K562 (cell line): ENCODE results near the gene PPP1R17. TPM values are rescaled to one million over a fixed set of nuclear protein-coding genes. Genes with fewer than 3 reads are reported as not detected.

Source experiments
- HDAC3 ChIP-seq: fragments of 450-650 bp; IDR thresholded peaks from 2 replicates; pipeline ENCODE4 v1.6.1; 2018; ENCODE audit warnings: borderline replicate concordance, mild to moderate bottlenecking, moderate library complexity; ENCODE audit not compliant: partially characterized antibody
- MAFF ChIP-seq: IDR thresholded peaks from 2 replicates; pipeline ENCODE4 v1.6.1; 2012; ENCODE audit warnings: low read length, improper control_type of control experiment
- MED1 ChIP-seq: sonication (generic); formaldehyde crosslinking; IDR thresholded peaks from 2 replicates; pipeline ENCODE4 v1.8.1; 2023; ENCODE audit warnings: missing genetic modification reagents, borderline replicate concordance
- RBM15 ChIP-seq: fragments of 200-400 bp; formaldehyde crosslinking; IDR thresholded peaks from 2 replicates; pipeline ENCODE4 v1.6.1; 2018; ENCODE audit warnings: mild to moderate bottlenecking, low read length, moderate library complexity; ENCODE audit not compliant: insufficient read depth
- ZNF124 ChIP-seq: sonication (generic); formaldehyde crosslinking; IDR thresholded peaks from 2 replicates; pipeline ENCODE4 v1.8.1; 2022; ENCODE audit warnings: missing genetic modification reagents
- ZNF311 ChIP-seq: fragments of 250-450 bp; sonication (Bioruptor Pico); IDR thresholded peaks from 2 replicates; pipeline ENCODE4 v1.4.0; 2020; ENCODE audit warnings: mild to moderate bottlenecking, moderate library complexity
- polyA plus RNA-seq, 8 experiments: library from polyadenylated mRNA; depleted of rRNA in 4 of 8; stranded (reverse) in 5 of 8; unstranded in 3 of 8; fragments of >200 nt; fragmentation: Nextera tagmentation in 2 of 8; fragmentation: Illumina TruSeq in 1 of 8; extraction: Ambion mirVana in 2 of 8; extraction: Trizol in 1 of 8; gene quantifications; 2 replicates each; pipeline versions ENCODE4 v1.2.1 to v1.2.3, GENCODE V29; 2011 to 2014; ENCODE audit warnings: inconsistent platforms in 1 of 8, missing spikeins in 1 of 8
- total RNA-seq, 7 experiments: library from RNA; depleted of rRNA in 6 of 7; stranded (reverse); fragments of >200 nt in 6 of 7; fragmentation: Illumina TruSeq in 2 of 7; extraction: Trizol in 2 of 7; gene quantifications; 2 replicates each; pipeline versions ENCODE4 v1.2.1 to v1.2.3, GENCODE V29; 2011 to 2021; ENCODE audit warnings: low replicate concordance in 1 of 7
- TF ChIP-seq, protein P1 (sequence below), 2 experiments: fragments of 450-650 bp; formaldehyde crosslinking in 1 of 2; IDR thresholded peaks; 2 replicates each; pipeline versions ENCODE4 v1.4.0 to v1.6.1; 2014 to 2020; ENCODE audit warnings: mild to moderate bottlenecking in 2 of 2, borderline replicate concordance in 1 of 2, low read depth in 1 of 2
- TF ChIP-seq, protein P2 (sequence below): fragments of 450-650 bp; IDR thresholded peaks from 2 replicates; pipeline ENCODE4 v1.6.1; 2016; ENCODE audit warnings: low read depth

The PPP1R17 gene
- total and polyA plus RNA-seq, 9 of the 15 experiments (the other 6 are each of a cell fraction or from before 2014, with no cell fraction given) = not detected

DNA sequence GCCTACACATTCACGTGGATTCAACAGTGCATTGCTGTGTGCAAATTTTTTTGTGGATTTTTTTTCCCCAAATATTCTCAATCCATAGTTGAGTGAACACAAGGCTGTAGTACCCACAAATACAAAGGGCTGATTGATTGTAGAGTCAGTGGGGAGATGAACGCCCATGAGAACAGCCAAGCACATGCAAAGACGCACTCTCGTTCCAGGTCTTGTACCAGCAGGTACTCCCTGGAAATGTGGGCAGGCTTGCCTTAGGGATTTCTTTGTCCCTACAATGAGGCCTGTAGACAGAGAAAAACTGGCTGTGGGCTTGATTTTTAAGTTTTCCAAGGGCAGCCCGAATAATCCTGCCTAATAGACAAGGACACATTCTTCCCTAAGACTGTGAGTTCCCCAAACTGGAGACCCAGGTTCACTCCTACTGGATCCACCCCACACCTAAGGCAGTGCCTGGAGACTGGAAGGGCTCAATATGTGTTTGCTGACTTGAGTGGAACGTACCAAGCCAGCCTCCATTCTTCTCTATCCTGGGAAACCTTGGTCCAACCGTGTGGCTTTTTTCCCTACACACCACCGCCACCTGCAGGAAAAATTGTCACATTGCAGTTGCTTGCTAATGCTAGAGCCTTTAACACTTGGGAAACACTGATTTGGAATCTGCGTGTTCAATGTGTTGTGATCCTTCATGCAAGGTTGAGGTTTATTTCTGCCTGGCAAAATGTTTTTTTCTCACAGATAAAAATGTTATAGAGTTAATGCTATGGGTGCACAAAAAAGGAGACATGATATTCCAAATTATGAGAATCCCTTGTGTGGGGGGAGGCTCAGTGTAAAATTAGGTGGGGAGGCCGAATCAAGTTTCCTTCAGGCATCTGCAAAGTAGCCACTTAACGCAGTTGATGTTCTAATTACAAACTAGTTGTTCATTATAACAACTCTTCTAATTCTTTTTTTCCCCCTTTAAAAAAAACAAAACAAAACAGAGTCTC lies 49.3 kb downstream of the PPP1R17 start (continued):
- TF ChIP-seq MAFF (no peak), ZNF124 (CRISPR knock-in tag) (no peak), RBM15 (no peak), ZNF311 (no peak), HDAC3 (no peak), MED1 (CRISPR knock-in tag) (no peak)
- TF ChIP-seq, protein P1, sequence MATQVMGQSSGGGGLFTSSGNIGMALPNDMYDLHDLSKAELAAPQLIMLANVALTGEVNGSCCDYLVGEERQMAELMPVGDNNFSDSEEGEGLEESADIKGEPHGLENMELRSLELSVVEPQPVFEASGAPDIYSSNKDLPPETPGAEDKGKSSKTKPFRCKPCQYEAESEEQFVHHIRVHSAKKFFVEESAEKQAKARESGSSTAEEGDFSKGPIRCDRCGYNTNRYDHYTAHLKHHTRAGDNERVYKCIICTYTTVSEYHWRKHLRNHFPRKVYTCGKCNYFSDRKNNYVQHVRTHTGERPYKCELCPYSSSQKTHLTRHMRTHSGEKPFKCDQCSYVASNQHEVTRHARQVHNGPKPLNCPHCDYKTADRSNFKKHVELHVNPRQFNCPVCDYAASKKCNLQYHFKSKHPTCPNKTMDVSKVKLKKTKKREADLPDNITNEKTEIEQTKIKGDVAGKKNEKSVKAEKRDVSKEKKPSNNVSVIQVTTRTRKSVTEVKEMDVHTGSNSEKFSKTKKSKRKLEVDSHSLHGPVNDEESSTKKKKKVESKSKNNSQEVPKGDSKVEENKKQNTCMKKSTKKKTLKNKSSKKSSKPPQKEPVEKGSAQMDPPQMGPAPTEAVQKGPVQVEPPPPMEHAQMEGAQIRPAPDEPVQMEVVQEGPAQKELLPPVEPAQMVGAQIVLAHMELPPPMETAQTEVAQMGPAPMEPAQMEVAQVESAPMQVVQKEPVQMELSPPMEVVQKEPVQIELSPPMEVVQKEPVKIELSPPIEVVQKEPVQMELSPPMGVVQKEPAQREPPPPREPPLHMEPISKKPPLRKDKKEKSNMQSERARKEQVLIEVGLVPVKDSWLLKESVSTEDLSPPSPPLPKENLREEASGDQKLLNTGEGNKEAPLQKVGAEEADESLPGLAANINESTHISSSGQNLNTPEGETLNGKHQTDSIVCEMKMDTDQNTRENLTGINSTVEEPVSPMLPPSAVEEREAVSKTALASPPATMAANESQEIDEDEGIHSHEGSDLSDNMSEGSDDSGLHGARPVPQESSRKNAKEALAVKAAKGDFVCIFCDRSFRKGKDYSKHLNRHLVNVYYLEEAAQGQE (IDR thresholded peaks at IDR 0.05; ENCODE audit: borderline replicate concordance) = peak; percentile 59; the same call in 1 of the 2 replicates
- TF ChIP-seq, protein P1 (CRISPR knock-in tag; IDR thresholded peaks at IDR 0.05; ENCODE audit: low read depth) = no peak
- TF ChIP-seq, protein P2, sequence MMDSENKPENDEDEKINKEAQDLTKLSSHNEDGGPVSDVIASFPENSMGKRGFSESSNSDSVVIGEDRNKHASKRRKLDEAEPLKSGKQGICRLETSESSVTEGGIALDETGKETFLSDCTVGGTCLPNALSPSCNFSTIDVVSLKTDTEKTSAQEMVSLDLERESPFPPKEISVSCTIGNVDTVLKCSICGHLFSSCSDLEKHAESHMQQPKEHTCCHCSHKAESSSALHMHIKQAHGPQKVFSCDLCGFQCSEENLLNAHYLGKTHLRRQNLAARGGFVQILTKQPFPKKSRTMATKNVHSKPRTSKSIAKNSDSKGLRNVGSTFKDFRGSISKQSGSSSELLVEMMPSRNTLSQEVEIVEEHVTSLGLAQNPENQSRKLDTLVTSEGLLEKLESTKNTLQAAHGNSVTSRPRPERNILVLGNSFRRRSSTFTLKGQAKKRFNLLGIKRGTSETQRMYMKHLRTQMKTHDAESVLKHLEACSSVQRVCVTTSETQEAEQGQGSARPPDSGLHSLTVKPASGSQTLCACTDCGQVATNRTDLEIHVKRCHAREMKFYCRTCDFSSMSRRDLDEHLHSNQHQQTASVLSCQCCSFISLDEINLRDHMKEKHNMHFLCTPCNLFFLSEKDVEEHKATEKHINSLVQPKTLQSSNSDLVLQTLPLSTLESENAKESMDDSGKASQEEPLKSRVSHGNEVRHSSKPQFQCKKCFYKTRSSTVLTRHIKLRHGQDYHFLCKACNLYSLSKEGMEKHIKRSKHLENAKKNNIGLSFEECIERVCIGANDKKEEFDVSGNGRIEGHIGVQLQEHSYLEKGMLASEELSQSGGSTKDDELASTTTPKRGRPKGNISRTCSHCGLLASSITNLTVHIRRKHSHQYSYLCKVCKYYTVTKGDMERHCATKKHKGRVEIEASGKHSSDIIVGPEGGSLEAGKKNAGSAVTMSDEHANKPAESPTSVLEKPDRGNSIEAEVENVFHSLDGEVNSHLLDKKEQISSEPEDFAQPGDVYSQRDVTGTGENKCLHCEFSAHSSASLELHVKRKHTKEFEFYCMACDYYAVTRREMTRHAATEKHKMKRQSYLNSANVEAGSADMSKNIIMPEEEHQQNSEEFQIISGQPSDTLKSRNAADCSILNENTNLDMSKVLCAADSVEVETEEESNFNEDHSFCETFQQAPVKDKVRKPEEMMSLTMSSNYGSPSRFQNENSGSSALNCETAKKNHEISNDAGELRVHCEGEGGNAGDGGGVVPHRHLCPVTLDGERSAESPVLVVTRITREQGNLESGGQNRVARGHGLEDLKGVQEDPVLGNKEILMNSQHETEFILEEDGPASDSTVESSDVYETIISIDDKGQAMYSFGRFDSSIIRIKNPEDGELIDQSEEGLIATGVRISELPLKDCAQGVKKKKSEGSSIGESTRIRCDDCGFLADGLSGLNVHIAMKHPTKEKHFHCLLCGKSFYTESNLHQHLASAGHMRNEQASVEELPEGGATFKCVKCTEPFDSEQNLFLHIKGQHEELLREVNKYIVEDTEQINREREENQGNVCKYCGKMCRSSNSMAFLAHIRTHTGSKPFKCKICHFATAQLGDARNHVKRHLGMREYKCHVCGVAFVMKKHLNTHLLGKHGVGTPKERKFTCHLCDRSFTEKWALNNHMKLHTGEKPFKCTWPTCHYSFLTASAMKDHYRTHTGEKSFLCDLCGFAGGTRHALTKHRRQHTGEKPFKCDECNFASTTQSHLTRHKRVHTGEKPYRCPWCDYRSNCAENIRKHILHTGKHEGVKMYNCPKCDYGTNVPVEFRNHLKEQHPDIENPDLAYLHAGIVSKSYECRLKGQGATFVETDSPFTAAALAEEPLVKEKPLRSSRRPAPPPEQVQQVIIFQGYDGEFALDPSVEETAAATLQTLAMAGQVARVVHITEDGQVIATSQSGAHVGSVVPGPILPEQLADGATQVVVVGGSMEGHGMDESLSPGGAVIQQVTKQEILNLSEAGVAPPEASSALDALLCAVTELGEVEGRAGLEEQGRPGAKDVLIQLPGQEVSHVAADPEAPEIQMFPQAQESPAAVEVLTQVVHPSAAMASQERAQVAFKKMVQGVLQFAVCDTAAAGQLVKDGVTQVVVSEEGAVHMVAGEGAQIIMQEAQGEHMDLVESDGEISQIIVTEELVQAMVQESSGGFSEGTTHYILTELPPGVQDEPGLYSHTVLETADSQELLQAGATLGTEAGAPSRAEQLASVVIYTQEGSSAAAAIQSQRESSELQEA = no peak
